ENCODE results near the gene SLC24A2.
"Not testable (repeated sequence)": the region's sequence is repeated elsewhere in the genome, so short reads cannot be mapped to it uniquely, and the experiment has no call there.

Gene SLC24A2

DNA sequence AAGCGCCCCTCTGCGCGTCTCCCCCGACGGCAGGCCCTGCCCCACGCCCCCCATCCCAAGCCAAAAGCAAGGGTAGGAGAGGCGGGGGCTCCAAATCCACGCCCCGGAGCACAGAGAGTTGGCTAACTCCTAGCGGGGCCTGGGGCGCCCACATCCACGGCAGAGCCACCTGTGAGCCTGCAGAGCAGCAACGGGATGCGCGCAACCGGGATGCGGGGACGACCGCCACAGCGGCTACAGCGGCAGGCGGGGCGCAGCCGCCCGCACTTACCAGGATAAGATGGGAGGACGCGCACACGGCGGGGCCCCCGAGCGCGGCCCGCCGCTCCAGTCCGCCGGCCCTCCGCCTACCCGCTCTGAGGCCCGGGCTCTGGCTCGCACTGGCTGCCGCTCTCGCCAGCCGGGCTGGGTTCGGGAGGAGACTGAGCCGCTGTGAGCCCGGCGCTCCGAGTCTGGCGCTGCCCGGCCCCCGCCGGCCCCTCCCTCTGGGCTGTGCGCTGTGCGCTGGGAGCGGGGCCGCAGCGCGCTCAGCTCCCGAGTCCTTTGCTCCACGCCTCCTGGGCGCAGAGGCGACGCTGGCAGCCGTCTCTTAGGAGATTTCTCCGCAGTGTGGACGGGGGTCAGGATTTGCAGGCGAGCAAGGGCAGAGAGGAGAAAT lies at the start of gene SLC24A2:
Gene SLC24A2, minus strand, starts transcription at position 424 of the 658 bp plus-strand sequence.
- no peak for DNase-seq (ENCODE audit: low spot score)

DNA sequence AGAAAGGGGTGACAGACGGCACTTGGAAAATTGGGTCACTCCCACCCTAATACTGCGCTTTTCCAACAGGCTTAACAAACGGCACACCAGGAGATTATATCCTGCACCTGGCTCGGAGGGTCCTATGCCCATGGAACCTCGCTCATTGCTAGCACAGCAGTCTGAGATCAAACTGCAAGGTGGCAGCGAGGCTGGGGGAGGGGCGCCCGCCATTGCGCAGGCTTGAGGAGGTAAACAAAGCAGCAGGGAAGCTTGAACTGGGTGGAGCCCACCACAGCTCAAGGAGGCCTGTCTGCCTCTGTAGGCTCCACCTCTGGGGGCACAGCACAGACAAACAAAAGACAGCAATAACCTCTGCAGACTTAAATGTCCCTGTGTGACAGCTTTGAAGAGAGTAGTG lies 44.5 kb upstream of the SLC24A2 start:
- not testable (repeated sequence) for DNase-seq (ENCODE audit: low spot score)

DNA sequence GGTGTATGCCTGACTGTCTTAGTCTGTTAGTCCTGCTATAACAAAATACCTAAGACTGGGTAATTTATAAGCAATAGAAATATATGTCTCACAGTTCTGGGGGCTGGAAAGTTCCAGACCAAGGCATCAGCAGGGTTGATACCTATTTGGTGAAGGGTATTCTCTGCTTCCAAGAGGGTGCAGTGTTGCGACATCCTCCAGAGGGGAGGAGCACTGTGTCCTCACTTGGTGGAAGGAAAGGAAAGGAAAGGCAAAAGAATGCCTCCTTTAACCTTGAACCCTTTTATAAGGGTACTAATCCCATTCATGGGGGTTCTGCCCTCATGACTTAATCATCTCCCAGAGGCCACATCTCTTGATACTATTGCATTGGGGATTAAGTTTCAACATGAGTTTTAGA lies 42.0 kb upstream of the SLC24A2 start:
- no peak for DNase-seq (ENCODE audit: low spot score)

DNA sequence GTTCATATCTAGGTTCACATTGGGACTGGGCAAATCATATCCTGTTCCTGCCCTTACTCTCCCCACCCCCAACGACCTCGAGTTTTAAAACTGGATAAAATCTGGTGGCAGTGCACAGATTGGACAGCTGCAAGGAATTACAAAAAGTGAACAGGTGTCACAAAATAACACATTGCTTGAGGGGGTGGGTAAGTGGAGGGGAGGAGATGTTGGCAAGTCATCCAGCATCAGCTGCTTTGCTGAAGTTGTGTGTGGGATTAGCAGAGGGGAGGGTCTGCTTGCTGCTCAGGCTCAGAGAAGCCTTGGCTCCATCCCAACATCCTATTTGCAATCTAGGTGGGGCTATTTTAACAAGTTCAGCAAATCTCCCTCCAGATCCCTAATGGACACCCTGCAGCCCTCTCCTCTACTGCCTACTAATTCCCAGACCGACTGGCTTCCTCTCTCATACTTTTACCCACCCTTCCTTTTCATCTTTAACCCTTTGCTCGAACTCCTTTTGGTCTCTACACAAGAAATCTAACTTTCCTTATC lies 39.8 kb upstream of the SLC24A2 start:
- no peak for DNase-seq (ENCODE audit: low spot score)

DNA sequence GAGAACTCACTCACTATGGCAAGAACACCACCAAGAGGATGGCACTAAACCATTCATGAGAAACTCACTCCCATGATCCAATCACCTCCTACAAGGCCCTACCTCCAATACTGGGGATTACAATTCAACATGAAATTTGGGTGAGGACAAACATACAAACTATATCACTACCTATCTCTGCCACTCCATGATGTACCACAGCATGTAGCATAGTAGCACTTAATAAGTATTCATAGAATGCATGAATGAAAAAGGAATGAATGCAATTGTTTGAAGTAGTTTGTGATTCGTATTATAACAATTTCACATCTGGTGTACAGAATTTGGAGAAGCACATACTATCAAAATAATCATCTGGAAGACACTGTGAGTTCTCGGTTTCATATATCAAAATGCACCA lies 27.9 kb upstream of the SLC24A2 start:
- no peak for DNase-seq (ENCODE audit: low spot score)

DNA sequence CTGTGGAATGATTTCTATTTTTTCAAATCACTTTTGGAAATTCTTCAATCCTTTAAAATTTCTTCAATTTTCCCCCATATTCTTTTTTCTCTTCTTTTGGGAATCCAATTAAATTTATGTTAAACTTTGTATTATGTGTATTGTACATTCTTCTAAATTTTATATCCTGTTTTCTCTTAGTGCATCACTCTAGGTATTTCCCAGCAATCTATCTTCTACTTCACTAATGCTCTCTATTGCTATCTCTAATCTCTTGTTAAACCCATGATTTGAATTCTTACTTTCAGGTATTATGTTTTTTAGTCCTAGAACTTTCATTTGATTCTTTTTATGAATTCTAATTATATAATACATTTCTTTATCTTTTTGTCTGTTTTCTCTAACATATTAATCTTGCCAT lies 23.4 kb upstream of the SLC24A2 start:
- no peak for DNase-seq (ENCODE audit: low spot score)

DNA sequence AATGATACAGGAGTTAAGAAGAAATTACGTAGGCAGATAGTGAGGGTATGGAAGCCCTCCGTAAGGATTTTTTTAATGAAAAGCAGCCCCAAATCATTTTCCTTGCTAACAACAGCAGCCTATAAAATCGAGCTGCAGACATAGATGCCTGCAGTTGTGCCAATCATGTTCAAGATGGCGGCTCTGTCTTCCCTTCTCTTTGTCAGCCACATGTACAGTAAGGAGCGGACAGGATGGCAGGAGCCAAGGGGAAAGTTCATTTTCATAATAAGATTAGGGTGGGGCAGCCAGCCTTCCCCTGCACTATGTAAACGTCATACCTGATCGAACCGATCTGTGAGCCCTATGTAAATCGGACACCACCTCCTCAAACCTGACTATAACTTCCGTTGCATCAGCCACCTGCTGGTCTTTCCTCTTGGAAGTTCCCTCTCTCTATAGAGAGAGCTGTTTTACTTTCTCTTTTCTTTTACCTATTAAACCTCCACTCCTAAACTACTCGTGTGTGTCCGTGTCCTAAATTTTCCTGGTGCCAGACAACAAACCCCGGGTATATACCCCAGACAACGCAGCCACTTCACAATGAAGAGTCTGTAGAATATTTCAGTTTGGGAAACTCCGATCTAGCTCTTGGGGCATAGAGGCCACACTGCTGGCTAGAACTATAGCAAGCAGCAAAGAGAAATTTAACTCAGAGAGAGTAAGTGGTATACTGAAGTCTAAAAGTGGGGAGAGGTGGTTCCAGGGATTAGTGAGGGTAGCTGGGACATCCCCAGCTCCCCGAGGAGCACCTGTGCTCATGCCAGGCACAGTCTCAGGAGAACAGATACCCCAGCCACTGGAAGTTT lies 20.8 kb upstream of the SLC24A2 start:
- DNase-seq (ENCODE audit: low spot score), result no peak

DNA sequence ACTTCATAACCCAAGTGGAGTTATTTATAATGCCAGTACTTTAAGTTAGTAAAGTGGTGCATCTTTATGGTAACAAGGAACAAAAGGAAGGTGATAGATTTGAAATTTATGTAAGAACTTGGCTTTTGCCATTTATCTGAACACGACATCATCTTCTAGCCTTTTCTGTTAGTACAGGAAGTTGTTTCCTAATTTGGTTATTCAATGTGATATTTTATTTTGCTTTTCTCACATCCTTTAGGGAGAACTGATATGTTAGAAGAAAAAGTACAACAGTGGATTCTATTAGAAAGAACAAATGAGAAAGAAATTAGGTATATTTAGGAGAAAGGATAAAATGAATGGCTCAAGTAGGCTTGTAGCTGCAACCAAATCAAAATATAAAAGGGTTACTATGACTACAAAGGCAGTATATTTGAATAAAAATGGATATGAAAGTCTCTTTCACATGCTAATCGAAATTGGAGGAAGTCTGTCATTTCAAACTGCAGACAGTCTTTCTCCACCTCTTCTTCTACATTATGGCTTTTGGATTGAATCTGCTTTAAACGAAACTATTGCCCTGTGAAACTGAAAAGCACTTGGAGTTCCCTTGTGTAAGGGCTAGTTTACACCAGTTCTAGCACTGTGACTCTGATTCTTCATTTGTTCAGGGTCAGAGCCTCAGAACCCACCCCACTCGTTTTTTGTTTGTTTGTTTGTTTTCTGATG lies 18.5 kb upstream of the SLC24A2 start:
- no peak for DNase-seq (ENCODE audit: low spot score)

DNA sequence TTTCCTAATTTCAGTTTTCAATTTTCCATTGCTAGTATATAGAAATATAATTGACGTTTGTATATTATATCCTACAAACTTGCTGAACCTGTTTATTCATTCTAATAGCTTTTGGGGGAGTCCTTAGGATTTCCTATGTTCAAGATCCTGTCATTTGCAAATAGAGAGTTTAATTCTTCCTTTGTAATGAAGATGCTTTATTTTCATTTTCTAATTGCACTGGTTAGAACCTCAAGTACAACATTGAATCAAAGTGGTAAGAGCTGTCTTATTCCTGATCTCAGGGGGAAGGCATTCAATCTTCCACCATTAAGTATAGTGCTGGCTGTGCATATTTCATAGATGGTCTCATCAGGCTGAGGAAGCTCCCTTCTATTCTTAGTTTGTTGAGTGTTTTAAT lies 15.6 kb upstream of the SLC24A2 start:
- DNase-seq (ENCODE audit: low spot score), result no peak

DNA sequence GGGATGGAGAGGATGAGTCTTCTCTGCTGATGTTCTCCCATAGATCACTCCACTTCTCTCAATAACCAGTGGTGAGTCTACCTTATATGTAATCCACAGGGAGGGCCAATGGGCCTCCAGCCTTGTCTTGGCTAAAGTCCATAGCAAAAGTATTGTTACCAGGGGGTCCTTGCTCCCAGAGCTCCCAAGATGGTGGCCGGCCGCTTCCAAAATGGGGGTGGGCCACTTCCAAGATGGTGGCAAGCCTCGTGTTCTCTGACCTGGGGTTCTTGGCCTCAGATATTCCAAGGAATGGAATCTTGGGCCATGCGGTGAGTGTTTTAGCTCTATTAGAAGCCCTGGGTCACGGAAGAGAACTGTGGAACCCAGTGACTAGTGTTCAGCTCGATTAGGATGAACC lies 12.0 kb upstream of the SLC24A2 start:
- no peak for DNase-seq (ENCODE audit: low spot score)

DNA sequence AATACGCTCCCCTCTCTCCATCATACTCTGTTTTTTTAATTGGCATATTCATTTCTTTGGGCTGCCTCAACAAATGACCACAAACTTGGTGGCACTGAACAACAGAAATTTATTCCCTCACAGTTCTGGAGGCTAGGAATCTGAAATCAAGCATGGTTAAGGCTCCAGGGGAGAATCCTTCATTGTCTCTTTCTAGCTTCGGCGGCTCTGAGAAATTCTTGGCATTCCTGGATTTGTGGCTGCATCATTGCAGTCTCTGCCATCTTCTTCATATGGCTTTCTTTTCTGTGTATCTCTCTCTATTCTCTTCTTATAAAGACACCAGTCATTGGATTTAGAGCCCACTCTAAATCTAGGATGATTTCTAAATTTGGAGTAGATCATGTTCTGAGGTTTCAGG lies 10.9 kb upstream of the SLC24A2 start:
- no peak for DNase-seq (ENCODE audit: low spot score)

DNA sequence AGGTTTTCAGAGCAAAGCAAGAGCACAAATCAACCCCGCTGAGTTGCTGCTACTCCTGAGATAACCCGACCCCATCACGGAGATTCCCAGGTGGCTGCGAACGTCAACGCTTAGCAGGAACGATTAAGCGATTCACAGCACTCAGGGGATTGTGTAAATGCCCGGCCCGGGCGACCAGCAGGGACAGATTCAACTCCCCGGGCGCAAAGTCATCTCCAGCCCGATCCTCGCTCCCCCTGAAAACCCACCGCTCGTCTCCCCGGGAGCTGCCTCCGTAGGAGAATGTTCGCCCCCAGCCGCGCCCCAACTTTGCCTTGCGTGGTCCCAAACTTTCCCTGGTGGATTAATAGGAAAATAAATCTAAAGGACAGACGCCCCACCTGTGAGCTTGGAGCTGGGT lies 685 bp downstream of the SLC24A2 start:
- no peak for DNase-seq (ENCODE audit: low spot score)

DNA sequence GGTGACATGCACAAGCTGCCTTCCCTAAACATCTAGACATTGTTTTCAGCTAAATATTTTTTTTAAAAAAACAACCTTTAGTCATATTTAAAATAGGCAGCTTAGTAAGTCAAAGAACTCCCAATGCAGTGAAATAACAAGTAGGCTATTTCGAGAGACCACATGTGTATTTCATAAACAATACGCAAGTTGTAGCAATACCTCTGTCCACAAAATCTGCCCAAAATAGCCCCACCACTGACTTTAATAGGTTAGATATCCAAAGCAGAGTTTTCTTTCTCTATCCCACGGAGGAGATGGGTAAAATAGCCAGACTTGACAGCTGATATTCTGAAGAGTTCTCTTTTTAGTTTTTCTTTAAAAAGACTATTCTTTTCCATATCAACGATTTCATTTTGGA lies 1.2 kb downstream of the SLC24A2 start:
- DNase-seq (ENCODE audit: low spot score), result no peak

DNA sequence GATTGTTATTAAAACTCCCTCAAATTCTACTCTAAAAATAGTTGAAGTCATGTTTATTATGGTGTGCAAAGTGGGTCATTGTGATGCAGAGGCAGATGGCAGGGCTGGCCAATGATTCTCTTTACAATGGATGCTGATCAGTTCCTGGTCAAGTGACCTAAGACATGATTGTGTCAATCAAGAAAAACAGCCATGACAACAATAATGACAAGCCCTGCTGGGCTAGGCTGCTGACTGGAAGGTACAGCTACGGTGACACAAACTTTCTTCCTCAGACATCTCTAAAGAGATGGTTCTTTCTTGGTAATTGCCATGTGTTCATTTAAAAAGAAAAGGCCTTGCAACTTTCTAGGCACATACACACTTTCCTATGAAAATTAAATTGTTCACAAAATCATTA lies 3.6 kb downstream of the SLC24A2 start:
- DNase-seq (ENCODE audit: low spot score), result no peak

DNA sequence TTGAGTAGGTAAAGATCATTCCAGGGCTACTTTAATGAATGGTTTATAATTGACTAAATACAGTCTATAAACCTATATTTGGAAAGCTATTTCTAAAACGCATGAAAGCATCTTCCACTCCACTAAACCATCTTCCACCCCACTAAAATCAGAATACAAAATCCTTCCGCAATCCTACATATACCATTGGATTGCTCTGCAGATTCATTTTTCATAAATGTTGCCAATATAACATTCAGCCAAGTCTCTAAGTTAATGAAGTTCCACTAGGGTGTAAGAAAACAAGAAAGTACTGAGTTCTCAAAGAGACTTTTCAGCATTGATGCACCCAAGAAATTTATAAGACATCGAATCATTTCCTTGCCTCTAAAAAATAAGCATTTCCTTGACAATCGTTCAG lies 4.7 kb downstream of the SLC24A2 start:
- no peak for DNase-seq (ENCODE audit: low spot score)

DNA sequence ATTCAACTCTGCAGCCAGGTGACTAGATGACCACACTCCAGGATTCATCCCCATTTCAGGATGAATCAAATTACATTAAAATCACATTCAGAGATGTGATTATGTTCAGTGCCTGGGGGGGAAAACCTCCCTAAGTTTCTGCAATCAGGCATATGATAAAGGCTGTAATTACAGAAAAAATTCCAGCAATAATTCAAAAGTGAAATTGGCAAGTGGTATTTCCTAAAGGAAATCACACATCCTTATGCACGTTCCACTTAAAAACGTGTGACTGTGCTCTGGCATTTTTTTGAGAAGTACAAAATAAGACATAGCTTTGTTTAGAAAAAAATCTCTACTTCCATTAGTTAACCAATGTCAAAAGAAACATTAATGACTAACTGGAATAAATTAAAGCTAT lies 5.3 kb downstream of the SLC24A2 start:
- DNase-seq (ENCODE audit: low spot score), result no peak

DNA sequence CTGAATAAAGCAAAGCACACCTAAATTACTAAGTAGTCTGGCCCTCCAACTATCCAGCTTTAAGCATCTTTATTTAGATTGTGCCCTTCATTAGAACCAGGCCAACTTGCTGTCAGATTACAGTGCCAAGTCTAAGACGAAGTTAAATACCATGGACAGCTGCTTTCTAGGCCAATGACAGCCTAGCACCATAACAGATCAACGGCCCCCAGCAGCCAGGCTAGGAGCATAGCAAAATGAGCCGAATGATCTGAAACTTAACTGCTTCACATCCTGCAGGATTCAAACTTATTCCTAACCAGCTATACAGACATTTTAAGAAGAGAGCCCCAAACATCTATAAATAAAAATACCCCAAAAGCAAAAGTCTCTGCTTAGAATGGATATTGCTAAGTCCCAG lies 6.8 kb downstream of the SLC24A2 start:
- peak; percentile 17 for DNase-seq (ENCODE audit: low spot score)

DNA sequence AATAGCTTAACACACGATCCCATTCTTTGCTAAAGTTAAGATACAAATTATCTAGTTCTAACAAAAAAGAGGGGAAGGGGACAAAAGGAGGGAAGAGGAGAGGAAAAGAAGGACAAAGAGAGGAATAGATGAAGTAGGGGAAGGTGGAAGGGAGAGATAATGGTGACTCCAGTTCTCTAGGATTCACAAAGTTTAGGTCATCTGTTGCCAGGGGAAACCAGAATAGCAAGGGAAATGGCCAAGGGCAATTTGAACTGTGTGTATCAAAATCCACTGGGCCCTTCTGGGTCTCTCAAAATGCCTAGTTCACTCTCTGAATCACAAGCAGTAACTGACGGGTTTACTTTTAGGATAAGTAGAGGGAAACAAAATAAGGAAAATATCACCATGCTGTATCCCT lies 7.6 kb downstream of the SLC24A2 start:
- DNase-seq (ENCODE audit: low spot score), result peak; percentile 2

DNA sequence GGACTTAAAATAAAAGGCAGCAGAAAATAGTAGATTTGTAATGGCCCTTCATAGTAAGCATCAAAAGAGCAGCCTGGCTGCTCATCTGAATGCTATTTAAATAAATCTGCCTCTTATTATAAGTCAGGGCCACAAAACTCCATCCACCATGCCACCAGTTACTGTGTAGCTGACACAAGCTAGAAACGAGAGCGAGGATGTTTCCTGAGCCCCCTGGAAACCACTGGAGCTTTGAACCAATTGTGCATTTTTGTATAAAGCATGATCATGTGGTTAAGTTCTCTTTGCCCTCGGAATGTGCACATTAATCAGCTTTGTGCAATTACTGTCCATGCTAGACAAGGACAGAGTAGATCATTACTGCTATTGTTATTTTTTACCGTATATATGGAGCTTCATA lies 17.4 kb downstream of the SLC24A2 start:
- DNase-seq (ENCODE audit: low spot score), result no peak

DNA sequence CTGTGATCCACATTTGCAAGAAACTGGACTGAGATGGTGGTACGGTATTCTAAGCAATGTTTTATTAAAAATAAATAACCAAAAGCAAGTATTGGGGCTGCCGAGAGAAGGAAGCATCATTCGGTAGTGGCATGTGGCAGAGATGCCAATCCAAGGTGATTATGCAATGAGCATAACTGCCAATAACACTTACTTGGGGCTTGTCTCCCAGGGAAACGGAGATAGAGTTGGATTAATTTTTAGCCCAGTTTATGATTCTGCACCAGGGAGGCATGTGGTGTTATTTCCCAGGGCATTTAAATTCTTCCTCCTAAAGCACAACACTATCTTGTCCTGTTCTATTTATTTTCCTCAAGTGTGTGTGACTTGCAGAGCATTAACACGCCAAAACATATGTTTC lies 17.9 kb downstream of the SLC24A2 start:
- DNase-seq (ENCODE audit: low spot score), result no peak

DNA sequence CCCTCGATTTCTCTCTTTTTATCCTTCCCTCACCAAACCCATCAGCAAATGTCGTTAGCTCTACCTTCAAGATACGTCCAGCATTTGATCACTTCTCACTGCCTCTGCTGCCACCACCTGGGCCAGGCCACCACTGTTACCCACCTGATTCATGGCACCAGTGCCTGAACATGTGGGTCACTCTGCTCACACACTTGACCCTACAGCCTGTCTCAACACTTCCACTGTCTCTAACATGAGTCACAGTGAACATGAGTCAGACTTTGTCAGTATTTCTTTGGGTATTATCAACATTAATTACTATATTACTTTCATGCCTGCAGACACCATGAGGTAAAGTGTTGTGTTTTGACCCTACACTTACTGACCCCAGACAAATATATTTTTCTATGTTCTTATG lies 19.6 kb downstream of the SLC24A2 start:
- DNase-seq (ENCODE audit: low spot score), result no peak

DNA sequence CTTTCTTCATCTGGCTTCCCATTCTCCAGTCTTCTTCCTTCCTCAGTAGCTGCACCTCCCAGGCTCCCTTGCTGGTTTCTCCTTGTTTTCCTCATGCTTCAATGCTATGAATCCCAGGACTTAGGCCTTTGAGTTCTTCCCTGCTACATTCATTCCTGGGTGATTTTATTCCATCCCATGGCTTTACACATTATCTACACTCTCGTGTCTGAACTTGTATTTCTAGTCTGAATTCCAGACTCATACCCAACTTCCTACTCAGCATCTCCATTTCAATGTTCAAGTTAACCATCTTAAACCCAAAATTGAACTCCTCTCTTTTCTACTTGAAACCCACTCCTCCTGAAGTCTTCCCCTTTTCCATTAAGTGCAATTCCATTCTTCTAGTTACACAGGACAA lies 20.0 kb downstream of the SLC24A2 start:
- no peak for DNase-seq (ENCODE audit: low spot score)

DNA sequence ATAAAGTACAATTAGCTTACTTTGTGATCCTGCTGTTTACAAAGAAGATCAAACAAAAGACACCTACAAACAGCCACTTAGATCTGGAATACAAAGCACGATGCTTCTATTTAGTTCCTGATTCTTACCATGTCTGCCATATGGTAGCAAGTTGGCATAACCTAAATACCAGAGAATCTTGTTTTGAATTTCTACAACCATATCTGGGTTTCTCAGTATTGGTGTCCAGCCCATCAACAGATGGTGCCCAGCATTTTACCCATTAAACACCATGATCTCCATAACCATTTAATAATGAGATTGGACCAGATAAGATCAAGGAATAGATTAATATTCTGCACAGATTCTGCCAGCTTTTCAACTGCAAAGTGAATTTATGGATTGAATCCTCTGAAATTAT lies 29.8 kb downstream of the SLC24A2 start:
- no peak for DNase-seq (ENCODE audit: low spot score)

Data from NAMALWA (cell line).